ENCODE measurements around the gene WDR7. TPM values are rescaled to one million over a fixed set of nuclear protein-coding genes. Genes with fewer than 3 reads are reported as not detected.
A peak's percentile ranks its signal among the peaks of the same experiment; 100 is the strongest.

WDR7 gene
- polyA plus RNA-seq, 1 donor = 12.6 TPM

DNA sequence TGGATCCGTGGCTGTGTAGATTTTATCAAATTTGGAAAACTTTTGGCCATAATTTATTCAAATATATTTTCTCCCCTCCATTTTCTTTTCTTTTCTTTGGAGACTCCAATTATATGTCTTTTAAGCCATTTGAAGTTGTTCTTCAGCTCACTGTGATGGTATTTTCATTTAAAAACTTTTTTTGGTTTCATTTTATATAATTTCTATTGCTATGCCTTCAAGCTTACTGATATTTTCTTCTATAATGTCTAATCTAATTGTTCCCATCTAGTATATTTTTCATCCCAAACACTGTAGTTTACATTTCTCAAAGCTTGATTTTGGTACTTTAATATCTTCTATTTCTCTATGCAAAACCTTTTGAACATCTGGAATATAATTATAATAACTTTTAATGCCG is 72.5 kb downstream of the WDR7 start:
- no peak for DNase-seq

DNA sequence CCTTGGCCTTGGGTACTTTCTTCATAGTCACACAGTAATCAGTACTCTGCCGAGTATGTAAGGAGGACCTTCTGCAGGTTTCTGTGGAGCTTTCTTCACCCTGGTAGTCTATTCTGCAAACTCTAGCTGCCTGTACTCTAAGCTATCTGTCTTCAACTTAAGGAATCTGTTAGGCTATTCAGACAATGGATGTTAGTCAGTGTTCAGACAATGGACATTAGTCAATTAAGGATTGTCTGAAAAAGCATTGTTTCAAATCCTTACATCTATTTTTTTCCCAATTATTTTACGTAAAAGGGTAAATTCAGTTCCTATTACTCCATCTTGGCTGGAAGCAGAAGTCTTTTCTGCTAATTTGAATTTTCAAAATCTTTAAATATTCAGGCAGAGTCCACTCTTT is 75.7 kb downstream of the WDR7 start:
- no peak for DNase-seq

DNA sequence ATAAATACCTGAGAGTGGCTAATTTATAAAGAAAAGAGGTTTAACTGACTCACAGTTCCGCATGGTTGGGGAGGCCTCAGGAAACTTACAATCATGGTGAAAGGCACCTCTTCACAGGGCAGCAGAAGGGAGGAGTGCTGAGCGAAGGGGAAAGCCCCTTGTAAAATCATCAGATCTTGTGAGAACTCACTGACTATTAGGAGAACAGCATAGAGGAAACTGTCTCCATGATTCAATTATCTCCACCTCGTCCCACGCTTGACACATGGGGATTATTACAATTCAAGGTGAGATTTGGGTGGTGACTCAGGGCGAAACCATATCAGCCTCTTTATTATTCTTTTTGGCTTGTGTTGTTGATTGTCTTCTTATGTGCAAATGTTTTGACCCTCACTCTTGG is 76.2 kb downstream of the WDR7 start:
- no peak for DNase-seq

DNA sequence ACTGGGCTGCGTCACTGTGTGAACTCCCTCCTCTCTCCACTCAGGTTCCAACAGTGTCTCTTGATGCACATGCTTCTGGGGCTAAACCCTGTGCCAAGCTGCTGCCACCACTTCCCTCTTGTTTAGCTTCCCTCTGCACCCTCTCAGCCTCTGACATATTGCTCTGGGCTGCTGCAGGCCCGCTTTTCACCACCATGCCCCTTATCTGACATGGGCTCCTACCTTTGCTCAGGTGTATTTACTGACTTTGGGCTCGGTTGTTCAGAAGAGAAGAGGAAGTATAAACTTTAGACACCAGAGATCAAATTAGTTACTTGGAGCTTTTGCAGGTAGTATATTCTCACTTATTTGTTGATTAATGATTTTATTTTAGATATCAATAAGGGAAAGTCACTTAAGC is 77.6 kb downstream of the WDR7 start:
- no peak for DNase-seq

DNA sequence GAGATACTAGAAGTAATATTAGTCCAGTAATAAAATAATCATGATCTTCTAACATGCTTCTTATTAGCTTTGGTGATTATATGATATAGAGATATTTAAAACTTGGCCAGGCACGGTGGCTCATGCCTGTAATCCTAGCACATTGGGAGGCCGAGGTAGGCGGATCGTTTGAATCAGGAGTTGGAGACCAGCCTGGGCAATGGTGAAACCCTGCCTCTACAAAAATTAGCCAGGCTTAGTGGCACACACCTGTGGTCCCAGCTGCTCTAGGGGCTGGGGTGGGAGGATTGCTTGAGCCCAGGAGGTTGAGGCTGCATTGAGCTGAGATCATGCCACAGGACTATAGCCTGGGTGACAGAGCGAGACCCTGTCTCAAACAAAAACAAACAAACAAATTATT is 87.0 kb downstream of the WDR7 start:
- no peak for DNase-seq

DNA sequence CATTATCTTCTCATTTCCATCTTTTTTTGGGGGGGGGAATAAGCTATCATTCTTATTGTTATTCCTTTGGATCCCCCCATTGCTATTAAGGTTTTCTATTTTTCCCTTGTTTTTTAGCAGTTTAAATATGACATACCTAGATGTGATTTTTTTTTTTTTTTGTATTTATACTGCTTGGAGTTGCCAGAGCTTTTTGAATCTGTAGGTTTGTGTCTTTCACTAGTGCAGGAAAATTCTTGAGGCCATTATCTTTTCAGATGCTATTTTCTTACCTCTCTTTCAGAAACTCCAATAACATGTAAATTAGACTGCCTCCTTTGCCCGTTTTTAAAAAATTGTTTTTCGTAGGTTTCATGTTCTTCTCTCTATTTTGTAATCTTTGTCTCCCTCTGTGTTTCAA is 88.6 kb downstream of the WDR7 start:
- no peak for DNase-seq

DNA sequence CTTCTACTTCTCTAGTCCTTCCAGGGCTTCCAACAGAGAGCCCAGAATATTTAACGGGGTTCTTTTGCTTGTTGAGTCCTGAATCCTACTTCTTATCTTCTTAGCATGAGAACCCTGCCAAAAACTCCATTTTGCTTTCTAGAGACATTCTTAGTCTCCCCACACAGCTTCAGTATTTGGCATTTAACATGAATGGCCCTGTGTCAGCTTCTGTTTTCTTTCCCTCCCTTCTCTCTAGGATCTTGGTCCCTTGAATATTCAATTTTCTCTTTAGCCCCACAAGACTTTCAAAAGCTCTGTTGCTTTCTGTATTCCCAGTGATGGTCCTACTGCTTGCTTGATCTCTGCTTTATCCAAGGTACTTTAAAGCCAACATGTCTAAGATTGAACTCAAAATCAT is 89.5 kb downstream of the WDR7 start:
- no peak for DNase-seq

DNA sequence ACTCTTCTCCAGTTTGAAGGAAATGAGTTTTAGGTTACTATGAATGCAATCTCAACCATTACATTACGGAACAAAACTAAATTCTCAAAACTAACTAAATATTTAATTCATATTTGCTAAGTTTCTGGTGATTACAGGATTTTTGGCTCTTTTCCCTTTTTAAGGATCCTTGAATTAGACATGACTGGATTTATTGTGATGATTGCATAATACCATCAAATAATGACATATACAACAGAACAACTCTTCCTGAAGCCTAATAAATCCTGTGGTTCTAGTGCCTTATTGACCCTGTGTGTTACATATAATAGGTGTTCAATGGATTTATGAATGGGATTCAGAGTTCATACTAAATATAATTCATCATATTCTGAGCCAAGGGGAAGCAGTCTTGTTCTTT is 90.5 kb downstream of the WDR7 start:
- no peak for DNase-seq

DNA sequence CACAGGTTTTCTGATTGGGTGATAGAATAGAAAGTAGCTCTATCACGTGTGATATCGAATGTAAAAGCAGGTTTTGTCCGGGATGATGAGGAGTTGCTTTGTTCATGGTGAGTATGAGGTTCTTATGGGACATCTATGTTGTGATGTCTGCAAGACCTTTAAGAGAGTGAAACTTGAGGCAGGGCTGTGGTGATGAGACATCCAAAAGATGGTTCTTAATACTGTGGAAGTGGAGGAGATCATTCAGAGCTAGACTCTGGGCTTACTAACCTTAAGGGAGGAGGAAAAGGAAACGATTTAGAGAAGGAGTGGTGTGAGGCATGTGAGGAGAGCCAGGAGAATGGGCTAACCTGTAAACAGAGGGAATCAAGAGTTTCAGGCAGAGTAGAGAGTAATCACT is 92.0 kb downstream of the WDR7 start:
- no peak for DNase-seq

DNA sequence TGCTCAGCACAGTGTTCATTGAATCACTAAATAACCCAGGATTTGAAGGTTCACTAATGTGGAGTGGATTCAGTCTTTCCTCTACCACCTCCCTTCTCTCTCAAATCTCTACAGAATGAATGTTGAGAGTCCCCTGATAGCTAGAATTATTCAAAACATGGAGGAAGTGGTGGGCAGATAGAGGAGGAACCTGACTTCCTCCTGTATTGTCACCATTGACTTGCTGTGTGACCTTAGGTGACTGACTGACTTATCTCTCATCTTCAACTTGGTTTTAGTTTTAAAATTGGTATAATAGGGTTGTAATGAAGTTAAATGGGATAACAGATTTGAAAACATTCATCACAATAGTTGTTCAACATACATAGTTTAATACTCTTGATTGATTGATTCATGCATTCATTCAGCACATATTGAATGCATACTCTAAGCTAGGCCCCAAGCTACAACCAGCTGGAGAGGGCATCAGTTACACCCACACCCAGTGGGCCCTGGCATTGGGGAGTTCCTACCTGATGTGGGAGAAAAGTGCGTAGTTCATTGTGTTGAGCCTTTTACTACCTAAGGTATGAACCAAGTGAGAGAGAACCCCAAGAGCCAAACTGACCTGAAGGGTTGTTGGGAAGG is 96.0 kb downstream of the WDR7 start:
- DNase-seq = no peak

DNA sequence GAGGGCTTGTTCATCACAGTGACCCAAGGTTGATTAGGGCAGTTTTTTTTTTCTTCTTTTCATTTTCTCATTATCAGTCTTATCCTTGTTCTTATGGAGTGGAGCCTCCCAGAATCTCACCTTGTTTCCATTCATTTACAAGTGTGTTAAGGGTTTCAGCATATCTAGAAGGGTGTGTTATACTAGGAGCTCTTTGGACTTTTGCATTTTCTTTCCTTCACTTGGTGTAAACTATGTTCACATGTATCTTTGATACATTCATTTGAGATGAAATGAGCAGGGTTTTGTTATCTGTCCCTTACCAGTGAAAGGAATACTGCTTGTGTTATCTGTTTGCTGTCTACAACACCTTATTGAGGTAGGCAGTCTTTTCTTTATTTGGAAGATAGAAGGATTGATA is 96.7 kb downstream of the WDR7 start:
- DNase-seq = no peak

DNA sequence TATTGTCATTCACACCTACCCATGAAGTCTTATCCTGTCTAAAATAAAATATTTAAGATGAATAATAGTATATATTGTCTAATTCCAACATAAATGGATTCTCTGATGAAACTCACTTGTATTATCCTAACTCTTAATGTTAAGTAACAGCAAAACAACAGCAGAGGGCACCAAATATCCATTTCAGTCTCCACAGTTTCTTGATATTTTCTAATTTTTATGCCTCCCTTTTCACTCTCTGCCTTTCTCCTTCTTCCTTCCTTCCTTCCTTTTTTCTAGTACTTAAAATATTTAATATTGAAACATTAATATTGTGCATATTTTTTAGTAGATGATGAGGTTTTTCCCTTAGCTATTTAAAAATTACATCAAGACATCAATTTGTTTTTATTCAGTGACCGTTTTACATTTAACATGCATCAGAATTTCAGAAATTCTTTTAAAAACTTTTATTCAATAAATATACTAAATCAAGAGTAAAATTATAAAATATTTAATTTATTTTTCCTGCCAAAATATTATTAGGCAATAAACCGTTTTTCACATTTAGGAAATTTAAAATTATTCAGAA is 97.6 kb downstream of the WDR7 start:
- DNase-seq = peak; percentile 42

DNA sequence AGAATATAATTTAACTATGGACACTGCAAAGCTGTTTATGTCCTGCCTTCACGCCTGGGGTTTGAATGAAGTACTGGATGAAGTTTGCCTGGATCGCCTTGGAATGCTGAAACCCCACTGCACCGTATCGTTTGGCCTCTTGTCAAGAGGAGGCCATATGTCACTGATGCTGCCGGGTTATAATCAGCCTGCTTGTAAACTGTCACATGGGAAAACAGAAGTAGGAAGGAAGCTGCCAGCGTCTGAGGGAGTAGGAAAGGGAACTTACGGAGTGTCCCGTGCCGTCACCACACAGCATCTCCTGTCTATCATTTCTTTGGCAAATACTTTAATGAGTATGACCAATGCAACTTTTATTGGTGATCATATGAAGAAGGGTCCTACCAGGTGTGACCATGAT is 105.8 kb downstream of the WDR7 start:
- peak; percentile 6 for DNase-seq

DNA sequence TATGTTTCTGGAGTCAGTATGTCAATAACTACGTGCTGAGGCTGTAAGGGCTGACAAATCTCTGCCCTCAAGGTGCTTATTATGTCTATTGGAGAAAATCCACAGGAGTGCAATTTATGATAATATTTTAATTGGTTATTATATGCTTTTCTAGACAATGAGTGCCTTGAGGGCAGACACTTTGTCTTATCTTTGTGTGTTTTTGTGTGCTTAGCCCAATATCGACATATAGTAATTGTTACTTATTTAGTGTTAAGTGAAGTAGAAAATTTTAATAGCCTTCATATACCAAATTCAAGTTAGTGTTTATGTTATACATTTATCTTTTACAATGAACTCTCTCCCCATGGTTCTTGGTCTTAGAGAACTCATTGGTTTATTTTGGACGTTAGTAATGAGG is 118.9 kb downstream of the WDR7 start:
- no peak for DNase-seq

DNA sequence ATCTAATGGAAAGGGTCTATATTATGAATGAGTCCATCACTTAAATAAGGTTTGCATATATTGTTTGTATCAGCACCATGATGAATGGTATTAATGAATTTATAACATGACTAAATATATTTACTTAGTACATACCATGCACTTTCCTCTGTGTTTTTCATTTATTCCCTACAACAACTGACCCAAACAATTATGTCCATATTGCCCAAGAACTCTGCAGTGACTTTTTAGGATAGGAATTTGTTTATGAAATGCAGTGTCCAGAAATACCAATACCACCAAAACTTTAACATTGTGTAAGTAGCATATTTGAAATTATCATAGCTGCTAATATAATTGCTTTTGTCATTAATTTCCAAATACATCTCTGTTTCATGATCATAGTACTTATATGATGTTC is 119.7 kb downstream of the WDR7 start:
- DNase-seq = no peak

DNA sequence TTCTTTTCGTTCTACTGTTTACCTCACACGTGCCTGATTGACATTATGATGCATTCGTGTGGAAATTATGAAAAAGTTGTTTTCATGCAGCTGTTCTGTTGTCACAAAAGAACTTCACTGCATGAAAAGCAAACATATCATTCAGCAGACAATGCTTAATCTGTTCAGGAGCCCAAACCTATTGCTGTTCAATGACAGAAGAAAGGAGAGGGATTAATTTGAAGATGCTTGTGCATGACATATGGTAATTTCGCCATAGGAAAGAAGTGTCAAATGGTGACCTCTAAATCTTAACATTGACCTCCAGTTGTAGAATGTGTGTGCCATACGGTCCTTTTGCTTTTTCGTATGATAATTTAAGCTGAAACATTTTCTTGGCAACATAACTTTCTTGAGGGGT is 124.5 kb downstream of the WDR7 start:
- DNase-seq = no peak

DNA sequence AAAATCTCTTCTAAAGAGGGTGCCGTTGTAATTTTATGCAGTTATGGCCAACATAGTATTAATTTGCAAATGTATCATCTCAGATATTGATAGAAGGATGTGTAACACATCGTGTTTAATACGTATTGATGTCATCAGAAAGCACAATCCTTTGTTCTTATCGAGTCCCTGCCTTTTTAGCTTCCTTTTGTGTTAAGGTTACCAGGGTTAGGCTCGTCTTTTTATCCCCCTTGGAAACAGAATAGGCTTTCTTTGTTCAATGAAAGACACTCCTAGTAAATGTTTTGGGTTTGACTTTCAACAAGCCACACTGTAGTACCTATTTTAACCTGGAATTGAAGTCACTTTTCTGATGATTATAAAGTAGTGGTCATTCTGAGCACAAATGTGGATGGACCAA is 136.2 kb downstream of the WDR7 start:
- DNase-seq = no peak

DNA sequence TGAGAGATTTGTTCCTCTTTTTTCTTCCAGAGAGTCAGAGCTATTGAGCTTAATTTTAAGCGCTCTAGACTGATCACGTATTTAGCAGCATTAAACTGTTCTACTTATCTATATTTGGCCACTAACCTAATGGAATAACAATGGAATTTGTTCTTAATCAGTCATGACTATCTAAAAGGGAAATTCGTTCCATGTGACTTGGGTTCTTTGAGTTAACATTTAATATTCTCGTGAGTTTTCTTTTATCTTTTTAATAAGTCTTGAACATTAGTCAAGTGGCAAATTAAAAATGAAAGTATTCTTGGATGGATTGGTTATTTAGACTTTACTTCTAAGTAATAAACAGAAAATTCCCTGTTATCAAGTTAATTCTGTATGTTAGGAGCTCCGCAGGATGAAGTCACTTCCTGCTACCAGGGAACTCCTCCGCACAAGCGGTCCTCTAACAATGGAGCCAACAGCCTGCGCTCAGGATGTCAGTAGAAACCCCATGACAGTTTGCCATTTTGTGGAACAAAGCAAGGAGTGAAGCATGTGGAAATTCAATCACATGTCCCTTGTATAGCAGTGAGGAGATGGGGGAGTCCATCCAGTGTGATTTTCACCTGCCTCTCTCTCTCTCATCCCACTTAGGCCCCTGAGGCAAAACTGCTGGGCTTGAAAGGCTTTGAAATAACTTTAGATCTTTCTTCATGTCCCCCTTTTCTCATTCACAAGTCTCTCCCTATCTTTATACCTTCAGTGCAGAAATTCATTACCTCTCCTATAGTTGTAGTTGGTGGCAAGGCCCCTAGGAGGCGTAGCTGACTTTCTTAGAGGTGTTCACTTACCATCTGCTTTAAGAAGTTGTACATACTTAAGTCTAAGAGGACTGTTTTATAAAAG is 138.1 kb downstream of the WDR7 start:
- no peak for DNase-seq

DNA sequence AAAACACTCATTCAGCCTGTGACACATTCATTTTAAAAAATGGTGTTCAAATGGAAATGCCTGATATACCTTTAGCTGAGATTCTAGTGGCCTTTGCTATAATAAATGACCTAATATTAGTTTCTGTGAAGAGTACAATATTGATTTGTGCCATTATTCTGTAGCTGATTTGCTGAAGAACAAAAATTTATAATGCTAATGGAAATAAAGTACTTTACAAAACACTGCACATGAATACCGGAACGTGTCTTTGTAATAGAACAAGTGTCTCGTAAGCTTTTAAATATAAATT is 138.7 kb downstream of the WDR7 start:
- no peak for DNase-seq

DNA sequence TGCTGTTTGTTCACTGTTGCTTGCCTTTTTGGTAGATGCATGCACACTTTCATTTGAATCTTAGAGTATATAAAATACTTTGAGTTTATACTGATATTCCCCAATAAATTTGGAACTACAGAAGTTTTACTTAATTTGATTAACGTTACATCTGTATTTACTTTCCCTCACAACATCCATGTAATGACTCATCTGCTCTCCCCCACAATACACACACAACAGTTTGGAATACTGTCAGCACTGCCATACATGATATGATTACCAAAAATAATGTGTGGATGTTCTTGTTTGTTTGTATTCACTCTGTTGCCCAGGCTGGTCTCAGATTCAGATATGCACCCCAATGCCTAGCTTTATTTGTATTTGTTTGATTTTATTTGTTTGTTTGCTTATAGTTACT is 144.2 kb downstream of the WDR7 start:
- no peak for DNase-seq

DNA sequence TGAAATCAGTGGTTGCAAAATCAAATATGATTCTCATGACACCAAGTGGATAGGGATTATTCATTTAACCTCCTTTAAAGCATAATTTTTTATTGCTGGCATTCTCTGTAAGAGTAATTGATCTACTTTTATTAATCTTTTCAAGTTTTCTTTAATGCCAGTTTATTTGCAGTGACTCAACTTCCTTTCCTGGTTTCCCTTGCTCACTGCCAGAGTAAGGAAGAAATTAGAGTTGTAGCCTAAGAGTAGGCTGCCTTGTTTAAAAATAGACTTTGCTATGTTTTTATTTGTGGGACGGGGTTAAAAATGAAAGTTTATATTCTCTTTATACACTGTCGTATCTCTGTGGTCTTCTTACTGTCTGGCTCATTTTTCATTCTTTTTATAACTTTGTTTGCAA is 148.6 kb downstream of the WDR7 start:
- no peak for DNase-seq

DNA sequence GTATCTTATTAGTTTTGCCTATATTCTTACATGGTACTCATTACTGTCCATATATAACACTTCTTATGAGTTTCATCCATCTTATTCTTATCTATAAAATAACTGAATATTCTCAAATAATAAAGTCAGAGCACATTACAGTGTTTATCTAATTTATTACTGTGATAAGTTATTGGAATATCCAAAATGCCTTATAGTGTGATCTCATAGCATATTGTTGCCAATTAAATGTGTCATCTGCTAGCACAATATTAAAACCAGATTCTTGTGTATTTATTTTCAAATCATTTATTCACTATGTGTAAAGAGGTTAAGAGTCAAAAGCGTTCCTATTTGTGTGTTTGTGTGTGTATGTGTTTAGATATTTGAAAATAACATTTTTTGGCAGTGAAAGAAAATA is 151.9 kb downstream of the WDR7 start:
- DNase-seq = no peak

DNA sequence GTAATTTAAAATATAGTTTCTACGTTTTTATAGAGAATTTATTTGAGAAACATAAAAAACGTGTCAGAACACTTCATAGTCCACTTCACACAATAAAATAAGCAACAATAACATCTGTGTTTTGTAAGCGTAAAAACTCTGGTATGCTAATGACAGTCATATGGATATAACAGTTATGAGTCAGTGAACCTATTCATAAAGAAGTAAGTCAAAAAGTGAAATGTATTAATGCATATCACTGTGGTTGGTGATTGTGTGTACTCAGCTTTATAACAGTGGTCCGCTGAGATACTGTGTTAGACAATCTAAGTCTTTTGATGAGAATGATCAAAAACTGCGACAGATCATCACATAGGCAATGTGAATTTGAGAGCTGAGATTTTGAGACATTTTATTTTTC is 153.2 kb downstream of the WDR7 start:
- no peak for DNase-seq

DNA sequence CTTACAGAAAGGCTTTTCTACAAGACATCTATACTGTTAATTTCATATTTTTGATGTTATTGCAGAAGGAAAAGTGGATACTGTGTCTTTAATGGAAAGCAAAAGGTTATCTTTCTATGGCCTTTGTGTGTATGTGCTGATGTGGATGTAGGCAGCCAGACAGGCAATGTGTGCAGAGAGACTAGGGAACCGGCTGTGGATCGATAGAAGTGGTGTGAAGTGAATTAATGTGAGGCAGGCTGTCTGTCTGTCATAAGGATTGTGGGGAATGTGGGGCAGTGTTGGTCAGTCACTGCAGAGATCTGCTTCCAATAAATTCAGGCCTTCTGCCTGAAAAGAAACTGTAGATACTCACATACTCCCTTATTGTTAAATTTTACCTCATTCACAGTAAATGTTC is 156.7 kb downstream of the WDR7 start:
- no peak for DNase-seq
